CD4-positive, CD25-positive, alpha-beta regulatory T cell (primary cell): ENCODE data around the gene NUP35. TPM values are rescaled to one million over a fixed set of nuclear protein-coding genes. Genes with fewer than 3 reads are reported as not detected.

Experiments
- ATAC-seq, 2 donors: fragments of 150-1000 bp; cut with Tn5 transposase; one replicate each; pipeline ENCODE4 v1.10.0; 2021; ENCODE audit warnings: low read depth in 2 of 2, moderate number of reproducible peaks in 2 of 2, moderate library complexity in 1 of 2
- DNase-seq, 3 donors: peaks; one replicate each; pipeline versions ENCODE4 v3.0.0 to v3.0.0-alpha.2; 2012 to 2022; ENCODE audit warnings: mixed read lengths in 1 of 3
- H3K27ac ChIP-seq: one replicate; pipeline ENCODE4 v1.7.0; 2013; ENCODE audit warnings: mild to moderate bottlenecking, low read length; ENCODE audit not compliant: insufficient read depth, poor library complexity, severe bottlenecking
- H3K27me3 ChIP-seq: one replicate; pipeline ENCODE4 v1.7.0; 2013; ENCODE audit warnings: low read length; ENCODE audit not compliant: control insufficient read depth, insufficient read depth
- H3K36me3 ChIP-seq: one replicate; pipeline ENCODE4 v1.7.0; 2013; ENCODE audit warnings: mild to moderate bottlenecking, low read length, moderate library complexity; ENCODE audit not compliant: control insufficient read depth, insufficient read depth
- H3K4me1 ChIP-seq: 2 replicates; pipeline ENCODE4 v1.7.0; 2013; ENCODE audit warnings: mild to moderate bottlenecking, low read length; ENCODE audit not compliant: insufficient read depth, control insufficient read depth, poor library complexity, severe bottlenecking
- H3K4me3 ChIP-seq: one replicate; pipeline ENCODE4 v1.7.0; 2013; ENCODE audit warnings: low read depth, mild to moderate bottlenecking, low read length, moderate library complexity
- H3K9me3 ChIP-seq, 2 experiments: 1 replicate in 1 of 2; 2 replicates in 1 of 2; pipeline ENCODE4 v1.7.0; 2013; ENCODE audit warnings: low read length in 2 of 2, mild to moderate bottlenecking in 1 of 2, moderate library complexity in 1 of 2; ENCODE audit not compliant: control insufficient read depth in 2 of 2
- H3K27ac Mint-ChIP-seq, 3 donors: one replicate each; pipeline ENCODE4 v1.8.0; 2020 to 2022; ENCODE audit warnings: mild to moderate bottlenecking in 3 of 3, mixed read lengths in 3 of 3, moderate library complexity in 2 of 3
- H3K27me3 Mint-ChIP-seq: one replicate; pipeline ENCODE4 v1.8.0; 2022; ENCODE audit warnings: mild to moderate bottlenecking, mixed read lengths
- H3K36me3 Mint-ChIP-seq: one replicate; pipeline ENCODE4 v1.8.0; 2020; ENCODE audit warnings: mixed read lengths
- H3K4me1 Mint-ChIP-seq, 4 donors: one replicate each; pipeline ENCODE4 v1.8.0; 2020 to 2022; ENCODE audit warnings: mixed read lengths in 4 of 4, mild to moderate bottlenecking in 1 of 4
- H3K4me3 Mint-ChIP-seq, 4 donors: one replicate each; pipeline ENCODE4 v1.8.0; 2020 to 2022; ENCODE audit warnings: mild to moderate bottlenecking in 4 of 4, mixed read lengths in 4 of 4, moderate library complexity in 3 of 4
- H3K9me3 Mint-ChIP-seq, 7 donors: one replicate each; pipeline ENCODE4 v1.8.0; 2020 to 2022; ENCODE audit warnings: mixed read lengths in 7 of 7, mild to moderate bottlenecking in 3 of 7, moderate library complexity in 2 of 7
- polyA plus RNA-seq, 4 donors: library from polyadenylated mRNA; unstranded; fragments of 300-500 nt; fragmentation: Illumina TruSeq; gene quantifications; one replicate each; pipeline ENCODE4 v1.2.3, GENCODE V29; 2021
- total RNA-seq: library from RNA; stranded (reverse); gene quantifications from one replicate; pipeline ENCODE4 v1.2.3, GENCODE V29; 2022

Gene NUP35
- total and polyA plus RNA-seq, 5 donors from 2014 or later, result 5.6 to 11.9 (median 8.6) TPM

- Histone ChIP-seq H3K27ac (no peak overlapping the region), H3K27me3 (no peaks in the 10 kb centered on the region), H3K9me3 (peaks cover 8 to 13% of the 10 kb centered on the region in 2 experiments), H3K36me3 (peaks cover 47% of the 10 kb centered on the region), H3K4me3 (no peak overlapping the region), H3K4me1 (no peaks in the 10 kb centered on the region)
- H3K4me3 Mint-ChIP-seq, result no peak overlapping the region
- DNase-seq (no peak), ATAC-seq (no peak)
- H3K9me3 Mint-ChIP-seq, result peaks cover 0 to 21% (median 5%) of the 10 kb centered on the region in 7 donors
- H3K4me1 Mint-ChIP-seq, result peaks cover 0 to 12% (median 2%) of the 10 kb centered on the region in 4 donors
- H3K27me3 Mint-ChIP-seq, result no peaks in the 10 kb centered on the region
- peaks cover 87% of the 10 kb centered on the region for H3K36me3 Mint-ChIP-seq
- H3K27ac Mint-ChIP-seq, result peak overlapping the region in 1 of 3 donors; percentile 15
Observed at GRCh38 chr2:183186296-183186695, 62.1 kb downstream of the NUP35 start.

- no peak overlapping the region for H3K27ac Mint-ChIP-seq
- ATAC-seq, result no peak
- Histone ChIP-seq H3K27me3 (no peaks in the 10 kb centered on the region), H3K9me3 (peaks cover 8 to 13% of the 10 kb centered on the region in 2 experiments), H3K4me1 (no peaks in the 10 kb centered on the region), H3K36me3 (peaks cover 48% of the 10 kb centered on the region), H3K27ac (no peak overlapping the region), H3K4me3 (no peak overlapping the region)
- H3K36me3 Mint-ChIP-seq, result peaks cover 87% of the 10 kb centered on the region
- no peak for DNase-seq
- peaks cover 0 to 21% (median 5%) of the 10 kb centered on the region in 7 donors for H3K9me3 Mint-ChIP-seq
- H3K27me3 Mint-ChIP-seq, result no peaks in the 10 kb centered on the region
- H3K4me3 Mint-ChIP-seq, result no peak overlapping the region
- peaks cover 0 to 12% (median 2%) of the 10 kb centered on the region in 4 donors for H3K4me1 Mint-ChIP-seq
Observed at GRCh38 chr2:183186766-183187165, 62.5 kb downstream of the NUP35 start.

GRCh38 chr2:183192343-183192742, 68.1 kb downstream of the NUP35 start:
- Mint-ChIP-seq H3K36me3 (peaks cover 60% of the 10 kb centered on the region), H3K27me3 (peaks cover 5% of the 10 kb centered on the region), H3K27ac (no peak overlapping the region), H3K4me1 (peaks cover 0 to 7% (median 0%) of the 10 kb centered on the region in 4 donors), H3K4me3 (no peak overlapping the region), H3K9me3 (peaks cover 0 to 4% (median 0%) of the 10 kb centered on the region in 7 donors)
- Histone ChIP-seq H3K4me1 (no peaks in the 10 kb centered on the region), H3K27ac (no peak overlapping the region), H3K4me3 (no peak overlapping the region), H3K27me3 (no peaks in the 10 kb centered on the region), H3K36me3 (peaks cover 14% of the 10 kb centered on the region), H3K9me3 (no peaks in the 10 kb centered on the region)
- ATAC-seq, result no peak
- DNase-seq, result no peak

- peaks cover 5% of the 10 kb centered on the region for H3K27me3 Mint-ChIP-seq
- Histone ChIP-seq H3K27ac (no peak overlapping the region), H3K9me3 (no peaks in the 10 kb centered on the region), H3K4me1 (no peaks in the 10 kb centered on the region), H3K4me3 (no peak overlapping the region), H3K27me3 (no peaks in the 10 kb centered on the region), H3K36me3 (peaks cover 10% of the 10 kb centered on the region)
- H3K4me1 Mint-ChIP-seq, result peaks cover 0 to 7% (median 0%) of the 10 kb centered on the region in 4 donors
- H3K4me3 Mint-ChIP-seq, result no peak overlapping the region
- H3K9me3 Mint-ChIP-seq, result peaks cover 0 to 4% (median under 1%) of the 10 kb centered on the region in 7 donors
- no peak for DNase-seq
- H3K36me3 Mint-ChIP-seq, result peaks cover 55% of the 10 kb centered on the region
- ATAC-seq, result no peak
- no peak overlapping the region for H3K27ac Mint-ChIP-seq
Observed at GRCh38 chr2:183193904-183194303, 69.7 kb downstream of the NUP35 start.

GRCh38 chr2:183195397-183195796, 71.2 kb downstream of the NUP35 start:
- Histone ChIP-seq H3K4me3 (no peak overlapping the region), H3K9me3 (no peaks in the 10 kb centered on the region), H3K27me3 (no peaks in the 10 kb centered on the region), H3K36me3 (peaks cover 4% of the 10 kb centered on the region), H3K4me1 (no peaks in the 10 kb centered on the region), H3K27ac (no peak overlapping the region)
- H3K4me3 Mint-ChIP-seq, result no peak overlapping the region
- H3K36me3 Mint-ChIP-seq, result peaks cover 47% of the 10 kb centered on the region
- ATAC-seq, result no peak
- H3K27ac Mint-ChIP-seq, result no peak overlapping the region
- H3K27me3 Mint-ChIP-seq, result peaks cover 5% of the 10 kb centered on the region
- H3K4me1 Mint-ChIP-seq, result peaks cover 0 to 7% (median 0%) of the 10 kb centered on the region in 4 donors
- peaks cover 0 to 4% (median 1%) of the 10 kb centered on the region in 7 donors for H3K9me3 Mint-ChIP-seq
- no peak for DNase-seq

- H3K4me1 ChIP-seq, result no peaks in the 10 kb centered on the region
- H3K27ac ChIP-seq, result no peak overlapping the region
- Mint-ChIP-seq H3K9me3 (peaks cover 0 to 3% (median 1%) of the 10 kb centered on the region in 7 donors), H3K27me3 (peaks cover 5% of the 10 kb centered on the region), H3K36me3 (peaks cover 45% of the 10 kb centered on the region), H3K27ac (no peak overlapping the region), H3K4me3 (no peak overlapping the region), H3K4me1 (peaks cover 0 to 7% (median 0%) of the 10 kb centered on the region in 4 donors)
- no peaks in the 10 kb centered on the region for H3K27me3 ChIP-seq
- H3K36me3 ChIP-seq, result peaks cover 4% of the 10 kb centered on the region
- H3K4me3 ChIP-seq, result no peak overlapping the region
- no peaks in the 10 kb centered on the region for H3K9me3 ChIP-seq
- ATAC-seq (no peak), DNase-seq (no peak)
Observed at GRCh38 chr2:183195998-183196409, 71.8 kb downstream of the NUP35 start.

GRCh38 chr2:183204397-183204796, 80.2 kb downstream of the NUP35 start:
- H3K4me1 ChIP-seq, result no peaks in the 10 kb centered on the region
- H3K27me3 Mint-ChIP-seq, result no peaks in the 10 kb centered on the region
- ATAC-seq (no peak), DNase-seq (no peak)
- H3K27me3 ChIP-seq, result no peaks in the 10 kb centered on the region
- no peak overlapping the region for H3K4me3 Mint-ChIP-seq
- H3K27ac ChIP-seq, result no peak overlapping the region
- no peak overlapping the region for H3K27ac Mint-ChIP-seq
- H3K9me3 ChIP-seq, result no peaks in the 10 kb centered on the region
- peaks cover 0 to 5% (median 0%) of the 10 kb centered on the region in 4 donors for H3K4me1 Mint-ChIP-seq
- no peak overlapping the region for H3K4me3 ChIP-seq
- H3K9me3 Mint-ChIP-seq, result peaks cover 0 to 2% (median 1%) of the 10 kb centered on the region in 7 donors
- H3K36me3 ChIP-seq, result no peaks in the 10 kb centered on the region
- H3K36me3 Mint-ChIP-seq, result peaks cover 17% of the 10 kb centered on the region

- Histone ChIP-seq H3K4me1 (no peaks in the 10 kb centered on the region), H3K27ac (no peak overlapping the region), H3K36me3 (no peaks in the 10 kb centered on the region), H3K4me3 (no peak overlapping the region), H3K9me3 (no peaks in the 10 kb centered on the region), H3K27me3 (no peaks in the 10 kb centered on the region)
- ATAC-seq, result no peak
- no peak for DNase-seq
- H3K27me3 Mint-ChIP-seq, result no peaks in the 10 kb centered on the region
- H3K4me1 Mint-ChIP-seq, result peaks cover 0 to 5% (median 0%) of the 10 kb centered on the region in 4 donors
- H3K4me3 Mint-ChIP-seq, result no peak overlapping the region
- H3K27ac Mint-ChIP-seq, result peak overlapping the region in 1 of 3 donors; percentile 5
- peaks cover 0 to 4% (median 1%) of the 10 kb centered on the region in 7 donors for H3K9me3 Mint-ChIP-seq
- H3K36me3 Mint-ChIP-seq, result peaks cover 18% of the 10 kb centered on the region
Observed at GRCh38 chr2:183207110-183207509, 82.9 kb downstream of the NUP35 start.
